ENCODE data around the gene TENM3.

The TENM3 gene

DNA sequence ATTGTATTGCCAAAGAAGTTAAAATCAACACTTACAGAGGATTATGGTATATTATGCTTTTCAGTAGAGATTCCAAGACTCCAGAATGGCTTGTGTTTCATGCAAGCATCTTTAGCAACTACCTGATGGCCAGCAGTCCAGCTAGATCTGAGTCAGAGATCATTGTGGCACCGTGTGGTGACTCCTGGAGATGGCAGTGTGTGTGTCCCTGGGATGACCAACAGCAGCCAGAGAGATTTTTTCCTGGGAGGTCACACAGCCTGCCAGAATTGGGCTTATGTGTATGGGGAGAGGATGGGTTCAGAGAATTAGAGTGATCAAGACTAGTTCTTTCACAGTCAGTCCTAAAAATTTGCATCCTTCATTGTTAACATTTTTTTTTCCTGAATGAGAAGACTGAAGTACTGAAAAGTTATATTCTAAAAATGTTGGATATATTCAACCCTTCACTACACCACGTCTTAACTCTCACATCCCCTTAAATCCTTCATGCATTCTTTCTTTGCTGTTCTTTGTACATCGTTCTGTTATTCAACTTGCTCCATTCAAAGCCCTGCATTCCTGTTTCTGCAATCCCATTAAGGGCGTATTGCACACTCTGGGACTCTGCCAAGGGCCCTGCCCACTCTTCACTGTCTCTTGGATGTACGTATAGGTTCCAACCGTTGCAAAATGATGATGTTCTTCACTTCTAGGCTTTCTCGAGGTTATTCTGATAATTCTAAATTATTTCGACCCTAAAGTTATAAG, 12.4 kb downstream of the TENM3 start:
- no peak for DNase-seq

DNA sequence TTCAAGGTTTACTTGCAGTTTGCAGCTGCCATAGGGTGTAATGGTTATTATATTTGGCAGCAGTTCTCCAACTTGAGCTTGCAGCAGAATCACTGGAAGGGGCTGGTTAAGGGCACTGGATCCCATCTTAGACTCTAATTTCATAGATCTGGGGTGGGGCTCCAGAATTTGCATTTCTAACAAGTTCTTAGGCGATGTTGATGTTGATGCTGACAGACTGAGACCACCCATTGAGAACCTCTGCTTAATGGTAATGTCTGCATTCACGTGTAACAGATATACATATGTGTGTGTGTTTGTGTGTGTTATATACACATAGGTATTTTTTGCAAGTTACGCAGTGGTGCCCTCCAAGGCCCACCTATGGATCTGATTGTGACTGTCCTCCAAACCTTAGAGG, 13.8 kb downstream of the TENM3 start:
- no peak for DNase-seq

- DNase-seq, result no peak
Measured at GRCh38 chr4:182257503-182257902, 14.3 kb downstream of the TENM3 start.

DNA sequence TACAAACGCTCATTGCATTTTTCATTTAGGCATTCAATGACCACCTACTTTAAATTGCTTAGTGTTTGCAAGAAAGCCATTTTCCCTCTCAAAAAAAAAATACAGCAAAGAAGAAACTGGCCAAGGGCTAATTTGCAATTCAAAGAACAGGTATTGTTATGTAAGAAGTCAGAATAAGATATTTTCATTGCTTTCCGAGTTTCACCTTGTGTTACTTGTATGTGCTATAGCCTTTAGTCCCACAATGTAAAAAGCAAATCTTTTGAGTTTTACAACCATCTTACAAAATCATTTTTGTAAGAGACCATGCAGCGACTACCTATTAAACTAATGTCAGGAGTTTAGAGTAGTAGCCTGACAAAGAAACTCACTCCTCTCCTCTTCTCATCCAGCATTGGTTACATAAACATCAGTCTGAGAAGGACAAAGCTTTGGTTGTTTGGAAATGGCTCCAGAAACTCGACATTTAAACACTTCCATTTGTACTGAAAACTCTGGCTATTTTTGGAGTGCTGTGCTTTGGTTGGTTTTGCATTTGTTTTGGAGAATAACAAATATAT, 15.3 kb downstream of the TENM3 start:
- DNase-seq, result no peak

DNA sequence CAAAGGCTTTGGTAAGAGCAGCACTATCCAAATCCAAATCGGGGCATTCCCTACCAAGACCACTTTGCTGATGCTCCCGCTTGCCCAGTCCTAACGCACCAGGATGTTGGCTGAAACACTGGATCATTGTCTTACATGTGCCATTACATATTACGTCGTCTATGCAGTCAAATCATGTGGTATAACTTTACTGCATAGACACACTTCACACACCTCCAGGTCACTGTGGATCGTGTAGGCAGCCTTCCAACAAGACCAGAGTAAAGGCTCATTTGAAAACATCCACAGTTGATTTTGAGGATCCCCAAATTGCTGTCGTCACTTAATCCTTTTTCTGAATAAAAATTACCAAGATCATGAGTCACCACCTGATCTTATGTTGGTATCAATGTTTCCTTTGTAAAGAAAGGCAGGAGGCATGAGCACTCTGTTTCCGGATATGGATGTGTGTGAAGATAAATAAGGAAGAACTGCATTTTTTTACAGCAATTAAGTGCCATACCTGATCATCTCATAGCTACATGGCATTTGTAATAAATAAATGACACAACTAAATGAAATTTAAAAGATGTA, 18.5 kb downstream of the TENM3 start:
- DNase-seq, result no peak

DNA sequence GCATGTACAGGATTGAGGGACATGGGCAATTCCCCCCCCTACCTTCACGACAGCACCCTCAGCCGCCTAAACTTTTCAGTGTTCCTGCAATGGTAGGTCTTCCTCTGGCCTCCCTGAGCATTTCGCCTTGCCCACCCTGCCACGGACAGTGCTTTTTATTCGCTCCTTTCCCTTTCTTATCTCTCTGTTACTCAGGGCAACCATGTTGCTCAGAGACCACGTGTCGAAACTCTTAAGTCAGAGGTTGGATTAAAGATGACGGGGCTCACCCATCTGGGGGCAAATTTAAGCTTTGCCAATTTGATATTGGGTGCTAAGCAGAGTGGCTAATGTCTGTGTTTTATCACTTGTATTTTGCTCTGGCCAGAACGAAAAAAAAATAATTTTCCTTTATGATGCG, 20.4 kb downstream of the TENM3 start:
- peak in 1 of 2 experiments; percentile 0 for DNase-seq

GRCh38 chr4:182264139-182264752, 21.0 kb downstream of the TENM3 start:
- no peak for DNase-seq

DNA sequence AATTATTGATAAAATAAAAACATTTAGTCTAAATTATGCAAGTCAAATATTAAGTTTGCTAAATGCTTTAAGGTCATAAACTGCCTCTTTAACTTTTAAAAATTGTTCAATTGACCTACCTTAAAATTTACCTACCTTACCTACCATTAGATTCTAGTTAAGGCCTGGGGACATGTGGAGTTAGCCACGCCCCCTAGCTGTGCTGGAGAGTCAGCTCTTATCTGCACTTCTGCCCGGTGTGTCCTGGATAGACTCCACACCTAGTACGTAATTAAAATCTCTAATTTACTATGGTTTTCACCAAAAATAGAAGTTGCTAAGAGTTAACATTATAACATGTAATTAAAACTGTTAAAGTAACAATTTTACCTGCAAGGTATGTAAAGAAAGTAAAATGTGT, 22.7 kb downstream of the TENM3 start:
- no peak for DNase-seq

DNA sequence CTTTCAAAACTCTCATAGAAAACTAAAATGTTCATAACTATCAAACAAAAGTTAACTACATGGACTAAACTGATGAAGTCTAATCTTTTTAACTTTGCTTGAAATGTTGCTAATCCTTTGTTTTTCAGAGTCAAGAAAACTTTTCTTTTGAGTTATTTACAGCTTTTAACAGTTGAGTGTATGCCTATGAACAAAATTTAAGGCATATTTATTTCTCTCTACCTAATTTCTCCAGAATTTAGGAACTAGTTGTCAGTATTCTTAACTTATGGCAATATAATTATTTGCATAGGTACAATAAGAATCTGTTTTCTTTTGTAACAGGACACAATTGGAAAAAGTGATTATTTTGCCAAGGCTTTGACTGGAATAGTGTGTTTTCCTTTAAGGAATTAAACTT, 23.8 kb downstream of the TENM3 start:
- no peak for DNase-seq

DNA sequence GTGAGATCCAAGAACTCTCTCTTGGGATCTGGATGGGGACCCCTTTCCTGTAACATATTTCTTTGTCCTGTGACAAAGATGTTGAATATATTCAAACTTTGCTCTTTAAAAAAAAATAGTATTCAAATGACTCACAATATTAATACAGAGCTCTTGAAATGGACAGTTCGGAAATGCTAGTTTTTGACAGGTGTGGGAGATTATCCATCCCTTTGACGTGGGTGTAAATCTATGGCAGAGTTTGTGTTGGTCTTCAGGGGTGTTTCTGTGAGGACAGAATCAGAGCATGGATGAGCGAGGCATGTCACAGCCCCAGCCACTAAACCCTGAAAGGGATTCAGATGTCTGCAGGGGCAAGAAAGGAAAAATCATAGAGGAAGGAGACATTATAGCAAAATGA, 25.8 kb downstream of the TENM3 start:
- no peak for DNase-seq

DNA sequence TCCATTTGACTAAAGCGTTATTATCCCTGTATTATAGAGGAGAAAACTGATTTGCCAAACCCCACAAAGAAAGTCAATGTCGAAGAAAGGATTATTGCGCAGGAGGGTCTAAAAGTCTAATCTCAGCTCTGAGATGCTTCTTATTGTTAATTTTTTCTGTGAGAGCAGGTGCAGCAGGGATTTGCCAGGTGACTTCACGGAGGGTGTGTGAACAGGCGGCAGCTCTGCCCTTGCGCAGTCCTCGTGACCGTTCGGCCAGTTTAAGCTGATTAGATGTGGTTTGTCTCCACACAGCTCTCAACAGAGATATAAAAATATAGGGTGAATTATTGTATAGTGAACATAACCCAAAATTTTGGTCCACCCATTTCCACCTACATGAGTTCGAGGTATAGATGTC, 28.5 kb downstream of the TENM3 start:
- no peak for DNase-seq

DNA sequence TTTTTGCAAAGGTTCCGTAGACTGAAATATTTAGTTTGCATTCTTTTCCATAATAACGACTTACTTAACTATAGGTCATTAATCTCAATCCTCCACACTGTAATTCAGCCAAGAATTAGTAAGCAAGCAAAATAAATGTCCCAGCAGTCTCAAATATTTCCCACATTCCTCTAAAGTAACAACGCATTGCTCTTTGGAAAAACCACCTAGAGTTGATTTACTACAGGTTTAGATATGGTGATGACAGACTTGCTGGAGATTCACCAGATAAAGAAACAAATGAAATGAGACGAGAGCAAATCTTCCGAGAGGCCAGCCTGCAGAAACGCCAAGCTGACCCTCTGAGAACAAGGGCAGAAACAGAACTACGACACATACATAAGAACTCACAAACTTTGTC, 28.9 kb downstream of the TENM3 start:
- DNase-seq, result no peak

GRCh38 chr4:182273191-182273935, 30.2 kb downstream of the TENM3 start:
- DNase-seq, result no peak

GRCh38 chr4:182276210-182277109, 33.3 kb downstream of the TENM3 start:
- DNase-seq, result no peak

GRCh38 chr4:182277377-182277776, 34.2 kb downstream of the TENM3 start:
- DNase-seq, result no peak

GRCh38 chr4:182278729-182279128, 35.5 kb downstream of the TENM3 start:
- no peak for DNase-seq

DNA sequence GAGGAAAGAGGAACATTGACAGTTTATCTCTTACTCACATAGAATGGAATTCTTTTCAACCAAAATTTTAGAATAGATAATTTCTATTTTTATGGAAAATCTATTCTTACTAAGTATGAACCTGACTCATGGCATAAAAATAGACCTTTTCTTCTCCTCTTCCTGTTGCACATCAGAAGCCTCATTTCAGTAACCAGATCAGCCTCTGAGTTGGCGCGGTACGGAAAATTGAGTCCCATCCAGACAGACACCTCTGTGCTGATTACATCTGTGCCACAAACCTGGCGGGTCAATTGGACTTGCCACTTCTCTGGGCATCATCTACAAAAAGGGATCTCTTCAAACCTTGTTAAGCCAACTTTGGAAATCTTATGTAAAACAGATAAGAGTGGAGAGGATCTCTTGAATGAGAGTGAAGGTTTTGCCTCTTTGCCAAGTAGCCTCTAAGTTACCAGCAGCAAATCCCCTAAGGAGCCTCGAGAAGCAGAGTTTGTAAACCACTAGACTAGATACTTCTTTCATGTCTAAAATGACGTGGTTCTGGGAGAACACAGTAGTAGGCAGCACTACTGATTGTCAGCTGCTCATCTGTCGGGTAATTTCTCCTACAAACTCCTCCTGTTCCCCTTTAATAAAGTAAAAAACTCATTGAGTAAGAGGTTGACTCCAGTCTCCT, 37.4 kb downstream of the TENM3 start:
- peak; percentile 22 to 69 for DNase-seq

DNA sequence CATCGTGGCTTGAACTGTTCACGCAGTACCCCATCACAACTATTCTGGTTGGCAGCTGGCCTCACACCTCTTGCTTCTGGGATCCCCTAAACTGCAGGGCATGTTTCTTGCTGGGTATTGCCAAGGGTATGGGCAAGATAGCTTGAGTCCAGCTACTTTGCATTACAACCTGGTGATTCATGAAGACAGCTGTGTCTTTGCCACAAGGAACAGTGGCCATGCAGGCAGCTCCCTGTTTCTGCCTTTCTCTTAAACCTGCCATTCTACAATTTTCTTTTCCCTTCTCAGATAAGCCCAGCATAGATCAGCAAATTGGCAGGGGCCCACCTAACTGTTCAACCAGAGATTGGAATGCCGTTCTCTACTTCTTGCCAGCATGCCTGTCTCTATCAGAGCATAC, 42.8 kb downstream of the TENM3 start:
- no peak for DNase-seq

GRCh38 chr4:182286931-182287330, 43.7 kb downstream of the TENM3 start:
- DNase-seq, result no peak

DNA sequence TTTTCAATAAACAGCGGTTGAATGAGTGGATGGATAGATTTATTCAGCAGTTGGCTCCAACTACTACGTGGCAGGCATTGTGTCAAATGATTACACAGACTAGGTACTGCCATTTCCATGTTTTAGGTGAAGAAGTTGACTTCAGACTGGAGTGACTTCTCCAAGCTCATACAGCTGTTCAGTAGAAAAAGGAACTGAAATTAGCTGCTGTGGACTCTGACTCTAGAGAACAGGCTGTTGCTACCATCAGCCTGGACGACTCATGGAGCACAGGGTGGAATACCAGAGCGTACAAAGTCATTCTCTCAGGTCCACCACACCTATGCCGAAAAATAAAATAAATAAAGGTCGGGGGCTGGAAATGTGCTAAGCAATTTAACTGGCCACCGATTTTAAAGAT, 45.3 kb downstream of the TENM3 start:
- no peak for DNase-seq

DNA sequence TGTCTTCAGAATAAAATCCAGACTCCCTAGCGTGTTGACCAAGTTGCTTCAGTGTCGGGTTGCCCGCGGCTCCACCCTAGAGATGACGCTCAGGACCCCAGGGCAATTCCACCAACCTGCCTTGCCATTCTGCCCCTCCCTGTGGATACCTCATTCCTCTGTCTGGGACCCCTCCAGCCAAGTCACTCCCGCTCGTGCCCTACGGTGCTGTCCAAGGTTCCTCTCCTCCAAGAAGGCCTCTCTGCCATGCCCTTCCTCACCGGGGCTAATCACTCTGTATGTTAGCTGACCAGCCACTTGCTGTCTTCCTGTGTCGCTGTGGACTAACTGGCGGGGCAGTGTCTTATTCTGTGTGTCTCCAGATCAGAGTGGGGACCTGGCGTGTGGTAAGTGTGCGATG, 46.6 kb downstream of the TENM3 start:
- no peak for DNase-seq

DNA sequence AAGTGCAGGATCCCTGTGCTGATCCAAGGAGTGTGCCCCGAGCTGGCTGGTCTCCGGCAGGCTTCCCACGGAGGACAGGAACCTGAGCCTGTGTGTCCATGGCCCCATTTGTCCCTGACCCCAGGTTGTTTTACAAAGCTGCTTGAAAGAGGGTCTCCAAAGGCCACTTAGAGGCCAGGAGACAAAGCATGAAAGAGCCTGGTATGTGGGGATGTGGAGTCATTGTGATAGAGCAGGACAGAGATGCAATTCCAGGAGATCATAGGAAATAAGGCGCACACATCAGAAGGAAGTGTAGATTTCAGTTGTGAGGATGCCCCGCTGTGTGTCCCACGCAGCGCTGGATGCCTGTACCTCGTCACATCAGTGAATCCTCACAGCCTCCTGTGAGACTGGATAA, 48.0 kb downstream of the TENM3 start:
- DNase-seq, result no peak
